Ovary (tissue), 9 donors: ENCODE measurements around the gene RBM20. TPM values are rescaled to one million over a fixed set of nuclear protein-coding genes. Genes with fewer than 3 reads are reported as not detected.

Source experiments
- DNase-seq, 5 donors: peaks; one replicate each; pipeline ENCODE4 v3.0.0-alpha.2; 2019 to 2020
- H3K27ac ChIP-seq, 2 donors: fragments of 200-600 bp; one replicate each; pipeline versions ENCODE4 v1.5.1 to v1.8.0; 2019 to 2022
- H3K27me3 ChIP-seq: fragments of 200-600 bp; one replicate; pipeline ENCODE4 v1.8.0; 2022
- H3K36me3 ChIP-seq: fragments of 200-600 bp; sonication (generic); one replicate; pipeline ENCODE4 v1.5.1; 2019
- H3K4me1 ChIP-seq: one replicate; pipeline ENCODE4 v1.8.1; 2013; ENCODE audit warnings: mild to moderate bottlenecking, moderate library complexity; ENCODE audit not compliant: insufficient read depth
- H3K4me3 ChIP-seq: fragments of 200-600 bp; sonication (generic); one replicate; pipeline ENCODE4 v1.5.1; 2017
- H3K9me3 ChIP-seq, 2 donors: fragments of 200-600 bp in 1 of 2; sonication (generic) in 1 of 2; one replicate each; pipeline versions ENCODE4 v1.5.1 to v1.8.1; 2013 to 2019; ENCODE audit warnings: mild to moderate bottlenecking in 1 of 2, moderate library complexity in 1 of 2
- CTCF ChIP-seq, 3 donors: fragments of 450-650 bp in 2 of 3; fragments of 200-600 bp in 1 of 3; IDR thresholded peaks; one replicate each; pipeline versions ENCODE4 v1.5.1 to v1.8.0; 2016 to 2022; ENCODE audit warnings: antibody characterized with exemption in 3 of 3, mild to moderate bottlenecking in 1 of 3
- EP300 ChIP-seq: sonication (generic); formaldehyde crosslinking; IDR thresholded peaks from one replicate; pipeline ENCODE4 v1.6.1; 2017; ENCODE audit warnings: antibody characterized with exemption
- POLR2A ChIP-seq: fragments of 450-650 bp; IDR thresholded peaks from one replicate; pipeline ENCODE4 v1.6.1; 2017; ENCODE audit warnings: antibody characterized with exemption, mild to moderate bottlenecking, moderate library complexity
- WGBS, 3 donors: extraction: QIAGEN DNeasy Blood & Tissue Kit in 1 of 3; methylation state at CpG; one replicate each; pipeline versions ENCODE4 v1.1.5 to v1.1.7; 2013 to 2017; 5-methylcytosine and 5-hydroxymethylcytosine counted together
- intact Hi-C, 4 donors: fragments of 100-400 bp; cut with DNase I; formaldehyde crosslinking; loops; one replicate each; pipeline versions ENCODE4 v1.11.0 to v1.15.1; 2022 to 2023
- polyA plus RNA-seq, 2 donors: library from polyadenylated mRNA; stranded (reverse); fragments of 200-250 nt in 1 of 2; fragments of 350-450 nt in 1 of 2; fragmentation: Illumina TruSeq in 1 of 2; extraction: RNeasy Lipid Tissue Mini Kit (QIAGEN cat#74804) in 1 of 2; gene quantifications; one replicate each; pipeline ENCODE4 v1.2.3, GENCODE V29; 2013 to 2014
- total RNA-seq, 7 donors: library from RNA; depleted of rRNA in 2 of 7; stranded (reverse); fragments of >200 nt in 2 of 7; fragmentation: NEBNext Ultra II Directional in 3 of 7; extraction: Animal tissue kit (Norgen Biotek cat#: 25700) in 3 of 7; gene quantifications; one replicate each; pipeline versions ENCODE4 v1.1.0 to v1.2.4, GENCODE V29; 2016 to 2023
- donor health status: DM: no; HTN: no; CAD: no; lungs with moderate emphysema.
- donor health status: DM: no; HTN: no; CAD: no.
- donor health status: Bipolar disorder and iron deficiency.
- donor health status: DM: yes; HTN: yes; CAD: no.
- donor health status: DM: no; HTN: no; CAD: no.
- donor health status: DM: yes; HTN: yes; CAD: no.

Gene RBM20
- total and polyA plus RNA-seq, 9 donors, result 0.96 to 4.9 (median 3.6) TPM

GRCh38 chr10:110616493-110617033, 27.6 kb upstream of the RBM20 start:
- H3K4me3 ChIP-seq, result no peak overlapping the region
- WGBS, 3 donors, result 95 to 97% (median 95%) methylated on average over 5 of the region's 5 CpGs
- TF ChIP-seq CTCF (IDR thresholded peaks at IDR 0.05) (no peak), EP300 (no peak), POLR2A (no peak)
- H3K36me3 ChIP-seq, result no peaks in the 10 kb centered on the region
- H3K27ac ChIP-seq, result no peak overlapping the region
- DNase-seq, result no peak
- no peaks in the 10 kb centered on the region for H3K27me3 ChIP-seq
- intact Hi-C loops, result no loop called here
- no peaks in the 10 kb centered on the region for H3K9me3 ChIP-seq
- H3K4me1 ChIP-seq, result no peaks in the 10 kb centered on the region

GRCh38 chr10:110617425-110618229, 26.5 kb upstream of the RBM20 start:
- Histone ChIP-seq H3K27ac (no peak overlapping the region), H3K36me3 (no peaks in the 10 kb centered on the region), H3K4me3 (no peak overlapping the region), H3K9me3 (no peaks in the 10 kb centered on the region), H3K4me1 (no peaks in the 10 kb centered on the region), H3K27me3 (no peaks in the 10 kb centered on the region)
- no peak for TF ChIP-seq EP300
- DNase-seq, result no peak
- WGBS, 3 donors, result 94 to 96% (median 94%) methylated on average over 7 of the region's 7 CpGs
- intact Hi-C loops, result no loop called here

- no peaks in the 10 kb centered on the region for H3K27me3 ChIP-seq
- no peaks in the 10 kb centered on the region for H3K36me3 ChIP-seq
- H3K9me3 ChIP-seq, result no peaks in the 10 kb centered on the region
- no peaks in the 10 kb centered on the region for H3K4me1 ChIP-seq
- no peak for TF ChIP-seq EP300
- no peak for TF ChIP-seq CTCF (IDR thresholded peaks at IDR 0.05)
- no peak for TF ChIP-seq POLR2A
- no peak for DNase-seq
- intact Hi-C loops, result no loop called here
- no peak overlapping the region for H3K4me3 ChIP-seq
- 77 to 79% (median 77%) methylated on average over 5 of the region's 5 CpGs for WGBS, 3 donors
- H3K27ac ChIP-seq, result no peak overlapping the region
Observed at GRCh38 chr10:110618230-110618610, 25.9 kb upstream of the RBM20 start.

- intact Hi-C loops, result no loop called here
- WGBS, 3 donors, result 33 to 38% (median 37%) methylated on average over 3 of the region's 3 CpGs
Observed at GRCh38 chr10:110619514-110620397, 24.4 kb upstream of the RBM20 start.

More at GRCh38 chr10:110619514-110620397, 24.4 kb upstream of the RBM20 start:
- Histone ChIP-seq H3K27me3 (no peaks in the 10 kb centered on the region), H3K27ac (no peak overlapping the region), H3K36me3 (no peaks in the 10 kb centered on the region), H3K4me1 (no peaks in the 10 kb centered on the region), H3K4me3 (no peak overlapping the region), H3K9me3 (no peaks in the 10 kb centered on the region)
- DNase-seq, result no peak
- TF ChIP-seq POLR2A (no peak), CTCF (IDR thresholded peaks at IDR 0.05) (no peak), EP300 (no peak)
